GM12875 (cell line): Measurements from ENCODE around the gene CSNK1A1.
"Not testable (repeated sequence)": the region's sequence is repeated elsewhere in the genome, so short reads cannot be mapped to it uniquely, and the experiment has no call there.

Experiments used
- H3K4me3 ChIP-seq: one replicate; pipeline ENCODE4 v1.5.1; 2011; ENCODE audit warnings: low read depth, low read length, control low read depth
- TF ChIP-seq, protein P1 (sequence below): IDR thresholded peaks from 2 replicates; pipeline ENCODE4 v1.5.1; 2011; ENCODE audit warnings: low read depth, mild to moderate bottlenecking, control low read depth, inconsistent platforms, low read length, moderate library complexity, borderline replicate concordance; ENCODE audit not compliant: insufficient read depth

CSNK1A1 gene

DNA sequence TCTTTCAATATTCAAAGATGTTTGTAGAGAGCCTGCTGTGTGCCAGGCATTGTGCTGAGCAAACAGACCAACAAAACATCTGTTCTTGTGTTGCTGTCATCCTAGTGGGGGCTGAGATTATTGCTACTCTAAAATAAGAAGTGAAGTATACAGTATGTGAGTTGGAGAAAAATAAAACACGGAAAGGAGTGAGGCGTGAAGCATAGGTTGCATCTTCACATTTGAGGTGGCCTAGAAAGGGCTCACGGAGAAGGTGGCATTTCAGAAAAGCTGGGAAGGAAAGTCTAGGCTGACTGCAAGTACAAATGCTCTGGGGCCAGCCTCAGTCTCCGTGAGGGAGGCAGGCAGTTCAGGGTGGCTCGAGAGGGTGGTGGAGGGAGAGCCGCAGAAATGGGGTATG, 80.3 kb downstream of the CSNK1A1 start:
- H3K4me3 ChIP-seq = no peak overlapping the region
- TF ChIP-seq, protein P1, sequence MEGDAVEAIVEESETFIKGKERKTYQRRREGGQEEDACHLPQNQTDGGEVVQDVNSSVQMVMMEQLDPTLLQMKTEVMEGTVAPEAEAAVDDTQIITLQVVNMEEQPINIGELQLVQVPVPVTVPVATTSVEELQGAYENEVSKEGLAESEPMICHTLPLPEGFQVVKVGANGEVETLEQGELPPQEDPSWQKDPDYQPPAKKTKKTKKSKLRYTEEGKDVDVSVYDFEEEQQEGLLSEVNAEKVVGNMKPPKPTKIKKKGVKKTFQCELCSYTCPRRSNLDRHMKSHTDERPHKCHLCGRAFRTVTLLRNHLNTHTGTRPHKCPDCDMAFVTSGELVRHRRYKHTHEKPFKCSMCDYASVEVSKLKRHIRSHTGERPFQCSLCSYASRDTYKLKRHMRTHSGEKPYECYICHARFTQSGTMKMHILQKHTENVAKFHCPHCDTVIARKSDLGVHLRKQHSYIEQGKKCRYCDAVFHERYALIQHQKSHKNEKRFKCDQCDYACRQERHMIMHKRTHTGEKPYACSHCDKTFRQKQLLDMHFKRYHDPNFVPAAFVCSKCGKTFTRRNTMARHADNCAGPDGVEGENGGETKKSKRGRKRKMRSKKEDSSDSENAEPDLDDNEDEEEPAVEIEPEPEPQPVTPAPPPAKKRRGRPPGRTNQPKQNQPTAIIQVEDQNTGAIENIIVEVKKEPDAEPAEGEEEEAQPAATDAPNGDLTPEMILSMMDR = no peak

DNA sequence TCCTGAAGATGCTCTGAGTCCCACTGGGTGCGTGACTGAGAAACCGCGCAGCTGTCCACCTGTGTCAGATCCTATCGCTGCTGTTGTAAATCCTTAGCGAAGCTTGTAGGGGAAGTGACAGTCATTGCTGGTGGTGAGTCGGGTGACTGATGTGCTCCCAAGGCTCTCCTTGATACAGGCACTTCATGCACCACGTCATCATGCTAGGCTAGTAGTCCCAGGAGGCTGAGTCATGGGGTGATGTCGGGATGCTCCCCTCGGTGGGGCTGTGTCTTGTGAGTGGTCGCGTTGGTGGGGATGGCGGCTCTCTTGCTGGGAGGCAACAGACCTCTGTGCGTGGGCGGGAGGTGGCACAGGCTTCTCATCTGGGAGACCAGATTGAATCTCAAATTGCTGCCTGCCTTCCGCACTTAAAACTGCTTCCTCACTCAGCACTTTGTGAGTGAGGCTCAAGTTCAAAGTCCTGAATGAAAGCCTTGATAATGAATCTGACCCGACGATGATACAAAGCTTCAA, 84.7 kb downstream of the CSNK1A1 start:
- TF ChIP-seq, protein P1 = no peak
- H3K4me3 ChIP-seq = no peak overlapping the region

DNA sequence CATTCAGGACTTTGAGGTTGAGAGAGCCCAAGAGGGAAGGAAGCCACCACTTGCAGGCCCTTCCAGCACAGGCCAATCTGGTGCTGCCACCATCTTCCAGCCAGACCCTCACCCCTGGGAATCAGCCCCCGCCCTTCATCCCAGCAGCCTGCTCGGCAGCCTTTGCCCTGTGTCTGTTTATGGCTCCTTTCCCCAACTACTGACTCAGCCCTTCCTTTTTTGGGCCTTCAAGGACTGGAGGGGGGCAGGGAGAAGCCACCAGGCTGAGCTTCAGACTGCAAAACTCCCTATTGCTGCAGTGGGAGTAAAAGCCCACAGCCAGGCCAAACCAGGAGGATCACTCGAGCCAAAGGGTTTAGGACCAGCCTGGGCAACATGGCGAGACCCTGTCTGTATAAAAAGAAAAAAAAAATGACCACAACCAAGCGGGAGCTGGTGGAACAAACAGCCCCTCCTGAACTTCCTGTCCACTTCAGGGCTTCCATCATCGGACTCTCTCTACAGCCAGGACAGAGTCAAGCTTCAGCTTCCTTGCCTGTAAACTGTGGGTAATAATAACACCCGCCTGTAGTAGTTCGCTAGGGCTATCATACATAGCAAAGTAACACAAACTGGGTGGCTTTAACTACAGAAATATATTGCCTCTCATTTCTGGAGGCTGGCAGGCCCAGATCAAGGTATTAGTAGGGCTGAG, 86.3 kb downstream of the CSNK1A1 start:
- TF ChIP-seq, protein P1 = no peak
- no peak overlapping the region for H3K4me3 ChIP-seq

DNA sequence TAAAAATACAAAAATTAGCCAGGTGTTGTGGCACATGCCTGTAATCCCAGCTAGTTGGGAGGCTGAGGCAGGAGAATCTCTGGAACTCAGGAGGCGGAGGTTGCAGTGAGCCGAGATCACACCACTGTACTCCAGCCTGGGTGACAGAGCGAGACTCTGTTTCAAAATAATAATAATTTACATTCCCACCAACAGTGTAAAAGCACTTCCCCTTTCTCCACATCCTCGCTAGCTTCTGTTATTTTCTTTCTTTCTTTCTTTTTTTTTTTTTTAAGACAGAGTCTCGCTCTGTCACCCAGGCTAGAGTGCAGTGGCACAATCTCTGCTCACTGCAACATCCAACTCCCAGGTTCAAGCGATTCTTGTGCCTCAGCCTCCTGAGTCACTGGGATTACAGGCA, 89.3 kb downstream of the CSNK1A1 start:
- not testable (repeated sequence) for H3K4me3 ChIP-seq

DNA sequence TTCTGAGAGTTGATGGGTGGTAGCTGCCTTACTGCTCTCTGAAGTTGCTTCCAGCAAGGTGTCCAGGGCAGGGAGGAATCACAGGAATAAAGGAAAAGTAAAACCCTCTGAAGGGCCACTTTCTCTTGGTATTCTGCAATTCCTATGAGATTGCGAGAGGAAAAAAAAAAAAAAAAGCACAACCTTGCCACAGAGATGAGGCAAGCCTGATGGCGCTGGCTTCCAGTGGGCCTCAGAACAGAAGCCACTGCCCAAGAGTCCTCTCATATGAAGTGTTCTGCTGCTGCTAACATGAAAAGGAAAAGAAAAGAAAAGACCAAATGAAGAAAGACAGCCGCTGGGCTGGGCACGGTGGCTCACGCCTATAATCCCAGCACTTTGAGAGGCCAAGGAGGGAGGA, 91.3 kb downstream of the CSNK1A1 start:
- H3K4me3 ChIP-seq = no peak overlapping the region
- TF ChIP-seq, protein P1 = no peak

DNA sequence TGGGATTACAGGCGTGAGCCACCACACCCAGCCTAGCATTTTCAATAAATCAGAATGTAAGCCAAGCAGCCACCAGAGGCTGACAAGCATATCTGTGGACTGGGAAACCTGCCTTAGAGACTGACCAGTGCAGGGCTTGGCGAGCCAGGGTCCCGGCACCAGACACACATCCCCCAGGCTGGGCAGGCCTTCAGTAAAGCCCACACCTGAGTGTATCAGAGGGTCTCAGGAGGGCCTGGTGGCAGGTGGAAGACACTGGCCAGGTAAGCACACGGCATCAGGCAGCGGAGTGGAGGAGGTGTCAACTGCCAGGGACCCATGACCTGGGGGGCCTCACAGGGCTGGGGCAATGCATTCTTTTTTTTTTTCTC, 93.9 kb downstream of the CSNK1A1 start:
- TF ChIP-seq, protein P1 = no peak

DNA sequence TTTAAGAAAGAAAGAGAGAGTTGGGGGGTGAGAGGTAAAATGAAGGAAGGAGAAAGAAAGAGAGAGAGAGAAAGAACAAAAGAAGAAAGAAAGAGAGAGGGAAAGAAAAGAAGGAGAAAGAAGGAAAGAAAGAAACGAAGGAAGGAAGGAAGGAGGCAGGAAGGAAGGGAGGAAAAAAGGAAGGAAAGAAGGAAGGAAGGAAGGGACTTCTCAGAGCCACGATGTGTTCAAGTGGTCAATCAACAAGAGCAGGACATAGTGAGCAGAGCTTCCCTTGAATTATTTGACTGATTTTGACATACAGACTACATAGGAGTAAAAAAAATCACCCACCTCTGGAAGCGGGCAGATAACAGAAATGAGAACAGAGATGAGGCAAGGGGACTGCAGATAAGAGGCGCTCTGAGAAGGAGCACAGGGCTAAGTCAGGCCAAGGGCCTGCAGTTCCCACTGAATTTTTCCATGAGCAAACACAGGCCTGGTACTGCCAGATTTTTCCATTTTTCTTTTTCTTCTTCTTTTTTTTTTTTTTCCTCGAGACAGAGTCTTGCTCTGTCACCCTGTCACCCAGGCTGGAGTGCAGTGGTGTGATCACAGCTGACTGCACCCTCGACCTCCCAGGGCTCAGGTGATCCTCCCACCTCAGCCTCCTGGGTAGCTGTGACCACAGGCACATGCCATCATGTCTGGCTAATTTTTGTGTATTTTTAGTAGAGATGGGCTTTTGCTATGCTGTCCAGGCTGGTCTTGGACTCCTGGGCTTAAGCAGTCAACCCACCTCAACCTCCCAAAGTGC, 94.4 kb downstream of the CSNK1A1 start:
- no peak overlapping the region for H3K4me3 ChIP-seq
- TF ChIP-seq, protein P1 = no peak

More for the DNA sequence above, 93.9 kb downstream of the CSNK1A1 start:
- H3K4me3 ChIP-seq = no peak overlapping the region
